GM18867 (cell line): ENCODE results near the gene SHANK2.

Experiments
- ATAC-seq: cut with Tn5 transposase; IDR thresholded peaks from one replicate; pipeline ENCODE4 v1.9.1; 2021; ENCODE audit warnings: mild to moderate bottlenecking, moderate library complexity; ENCODE audit not compliant: unreplicated experiment

The SHANK2 gene

GRCh38 chr11:71202966-71203365 is 49.4 kb downstream of the SHANK2 start:
- ATAC-seq, result no peak

GRCh38 chr11:71202598-71202944 is 49.8 kb downstream of the SHANK2 start:
- no peak for ATAC-seq
